ENCODE results near the gene MARCHF6.

The MARCHF6 gene

DNA sequence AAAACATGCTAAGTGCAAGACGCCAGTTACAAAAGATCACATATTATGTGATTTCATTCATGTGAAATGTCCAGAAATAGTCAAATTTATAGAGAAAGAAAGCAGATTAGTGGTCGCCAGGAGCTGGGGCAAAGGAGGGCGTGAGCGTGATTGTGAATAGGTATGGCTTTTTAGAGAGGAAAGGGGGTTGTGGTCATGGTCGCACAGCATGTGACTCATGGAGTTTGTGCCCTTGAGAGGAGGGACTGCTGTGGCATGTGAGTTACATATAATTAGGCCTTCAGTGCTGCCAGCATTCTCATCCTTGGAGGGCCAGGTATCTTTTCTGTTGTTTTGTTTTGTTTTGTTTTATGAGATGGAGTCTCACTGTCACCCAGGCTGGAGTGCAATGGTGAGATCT, 21.2 kb upstream of the MARCHF6 start:
- no peak for TF ChIP-seq POLR2A (IDR thresholded peaks at IDR 0.05; ENCODE audit: low read depth, low read length)
- TF ChIP-seq POLR2AphosphoS5 (IDR thresholded peaks at IDR 0.05; ENCODE audit: low read depth, low read length) = no peak
- TF ChIP-seq PAX5 (IDR thresholded peaks at IDR 0.05; ENCODE audit: insufficient read depth, low read length, severe bottlenecking) = no peak
- TF ChIP-seq SPI1 (IDR thresholded peaks at IDR 0.05; ENCODE audit: low read depth, low read length) = no peak
- TF ChIP-seq POU2F2 (IDR thresholded peaks at IDR 0.05; ENCODE audit: low read depth, low read length) = no peak
- no peak for TF ChIP-seq TAF1 (IDR thresholded peaks at IDR 0.05; ENCODE audit: low read depth, low read length)
- DNase-seq (ENCODE audit: insufficient read length, low spot score) (no peak), FAIRE-seq (no peak)

DNA sequence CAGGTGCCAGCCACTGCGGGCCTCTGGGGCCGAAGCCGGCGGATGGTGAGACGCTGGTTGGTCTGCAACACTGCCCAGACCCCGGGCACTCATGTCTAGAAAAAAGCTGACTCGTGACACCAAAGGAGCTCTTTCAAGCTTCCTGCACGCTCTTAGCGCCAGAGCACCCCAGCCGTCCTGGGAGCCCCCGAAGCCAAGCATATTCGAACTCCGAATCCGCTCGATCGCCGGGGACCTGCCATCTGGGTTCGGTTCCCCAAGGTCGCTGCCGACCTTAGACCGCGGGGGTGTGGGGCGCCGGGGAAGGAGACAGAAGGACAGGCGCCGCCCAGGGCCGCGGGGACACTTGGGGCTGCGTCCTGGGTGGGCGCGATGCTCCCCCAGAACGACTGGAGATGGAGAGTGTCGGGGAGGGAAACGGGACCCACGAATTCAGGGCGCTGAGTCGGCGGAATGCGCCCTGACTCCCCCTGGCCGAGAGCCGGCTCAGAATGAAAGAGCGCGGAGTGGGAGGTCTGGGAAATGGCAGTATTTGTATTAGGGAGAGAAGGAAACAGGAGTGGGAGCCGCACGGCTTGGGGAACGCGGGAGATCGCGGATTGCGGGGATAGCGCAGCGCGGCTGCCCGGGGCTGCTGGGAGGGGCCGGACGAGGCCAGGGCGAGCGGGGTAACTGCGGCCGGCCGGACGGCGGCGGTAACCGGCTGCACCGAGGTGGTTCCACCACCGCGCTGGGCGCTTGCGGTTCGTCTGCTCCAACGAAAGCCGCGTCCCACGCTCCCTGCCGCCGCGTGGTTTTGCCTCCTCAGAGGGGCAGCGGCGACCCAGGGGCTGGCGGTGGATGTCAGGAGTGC, 20.1 kb upstream of the MARCHF6 start:
- TF ChIP-seq SPI1 (IDR thresholded peaks at IDR 0.05; ENCODE audit: low read depth, low read length) = no peak
- TF ChIP-seq POLR2AphosphoS5 (IDR thresholded peaks at IDR 0.05; ENCODE audit: low read depth, low read length) = no peak
- TF ChIP-seq POU2F2 (IDR thresholded peaks at IDR 0.05; ENCODE audit: low read depth, low read length) = no peak
- TF ChIP-seq PAX5 (IDR thresholded peaks at IDR 0.05; ENCODE audit: insufficient read depth, low read length, severe bottlenecking) = no peak
- no peak for TF ChIP-seq POLR2A (IDR thresholded peaks at IDR 0.05; ENCODE audit: low read depth, low read length)
- no peak for TF ChIP-seq TAF1 (IDR thresholded peaks at IDR 0.05; ENCODE audit: low read depth, low read length)
- DNase-seq (ENCODE audit: insufficient read length, low spot score) (peak; percentile 52), FAIRE-seq (no peak)

DNA sequence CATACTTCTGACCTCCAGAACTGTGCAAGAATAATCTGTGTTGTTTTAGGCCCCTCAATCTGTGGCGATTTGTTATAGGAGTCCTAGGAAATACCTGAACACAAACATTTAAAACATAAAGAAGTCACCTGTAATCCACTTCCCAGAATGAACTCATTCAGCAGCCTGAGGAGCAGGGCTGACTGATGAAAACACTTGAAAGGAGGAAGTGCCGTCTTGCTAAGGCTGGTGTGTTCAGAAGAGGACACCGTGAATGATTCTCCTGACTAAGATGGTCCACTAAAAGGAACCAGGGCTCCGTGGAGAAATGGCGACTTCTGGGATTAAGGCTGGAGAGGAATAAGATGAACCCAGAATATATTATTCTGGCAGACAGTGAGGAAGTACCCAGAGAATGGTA, 18.7 kb upstream of the MARCHF6 start:
- no peak for TF ChIP-seq PAX5 (IDR thresholded peaks at IDR 0.05; ENCODE audit: insufficient read depth, low read length, severe bottlenecking)
- TF ChIP-seq TAF1 (IDR thresholded peaks at IDR 0.05; ENCODE audit: low read depth, low read length) = no peak
- no peak for TF ChIP-seq POLR2AphosphoS5 (IDR thresholded peaks at IDR 0.05; ENCODE audit: low read depth, low read length)
- TF ChIP-seq POLR2A (IDR thresholded peaks at IDR 0.05; ENCODE audit: low read depth, low read length) = no peak
- TF ChIP-seq POU2F2 (IDR thresholded peaks at IDR 0.05; ENCODE audit: low read depth, low read length) = no peak
- TF ChIP-seq SPI1 (IDR thresholded peaks at IDR 0.05; ENCODE audit: low read depth, low read length) = peak; percentile 69
- FAIRE-seq = no peak
- no peak for DNase-seq (ENCODE audit: insufficient read length, low spot score)

DNA sequence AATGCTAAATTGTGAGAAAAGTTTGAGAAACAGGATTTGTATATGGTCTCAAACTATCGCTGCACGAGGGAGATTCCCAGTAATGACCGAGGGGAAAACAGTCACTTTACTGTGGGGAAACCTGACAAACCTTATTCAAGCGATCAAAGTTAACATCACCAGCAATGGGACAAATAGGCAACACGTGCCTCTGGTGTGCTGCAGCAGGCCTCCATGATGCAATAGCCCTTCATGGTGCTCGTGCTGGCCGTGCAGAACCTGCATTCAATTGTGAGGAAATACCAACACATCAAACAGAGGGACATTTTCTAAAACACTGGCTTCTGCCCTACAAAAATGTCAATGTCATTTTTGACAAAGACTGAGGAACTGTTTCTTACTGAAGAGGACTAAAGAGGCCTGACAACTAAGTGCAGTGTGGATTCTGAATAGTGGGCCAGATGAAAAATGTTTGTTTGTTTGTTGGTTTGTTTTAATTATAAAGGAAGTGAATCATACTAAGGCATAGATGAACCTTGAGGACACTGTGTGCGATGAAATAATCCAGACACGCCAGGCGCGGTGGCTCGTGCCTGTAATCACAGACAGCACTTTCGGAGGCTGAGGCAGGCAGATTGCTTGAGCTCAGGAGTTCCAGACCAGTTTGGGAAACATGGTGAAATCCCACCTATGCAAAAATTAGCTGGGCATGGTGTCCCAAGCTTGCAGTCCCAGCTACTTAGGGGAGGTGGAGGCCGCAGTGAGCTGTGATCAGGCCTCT, 17.6 kb upstream of the MARCHF6 start:
- TF ChIP-seq POLR2A (IDR thresholded peaks at IDR 0.05; ENCODE audit: low read depth, low read length) (no peak), SPI1 (IDR thresholded peaks at IDR 0.05; ENCODE audit: low read depth, low read length) (no peak), POLR2AphosphoS5 (IDR thresholded peaks at IDR 0.05; ENCODE audit: low read depth, low read length) (no peak), TAF1 (IDR thresholded peaks at IDR 0.05; ENCODE audit: low read depth, low read length) (no peak), POU2F2 (IDR thresholded peaks at IDR 0.05; ENCODE audit: low read depth, low read length) (no peak), PAX5 (IDR thresholded peaks at IDR 0.05; ENCODE audit: insufficient read depth, low read length, severe bottlenecking) (no peak)
- FAIRE-seq (no peak), DNase-seq (ENCODE audit: insufficient read length, low spot score) (no peak)

DNA sequence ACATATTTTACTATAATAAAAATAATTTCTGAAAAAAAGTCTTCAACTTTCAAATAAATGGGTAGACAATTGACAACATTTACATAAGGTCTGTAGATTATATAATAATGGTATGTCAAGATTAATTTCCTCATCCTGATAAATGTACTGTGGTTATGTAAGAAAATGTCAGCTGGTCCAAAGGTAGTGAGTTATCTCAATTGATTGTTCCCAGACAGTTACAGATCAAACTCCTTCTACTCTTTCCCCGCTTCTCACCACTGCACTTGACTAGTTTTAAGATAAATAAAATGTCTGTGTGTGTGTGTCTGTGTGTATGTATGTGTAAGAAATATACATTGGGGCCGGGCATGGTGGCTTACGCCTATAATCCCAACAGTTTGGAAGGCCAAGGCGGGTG, 16.4 kb upstream of the MARCHF6 start:
- DNase-seq (ENCODE audit: insufficient read length, low spot score) (no peak), FAIRE-seq (no peak)
- TF ChIP-seq POLR2AphosphoS5 (IDR thresholded peaks at IDR 0.05; ENCODE audit: low read depth, low read length) = no peak
- no peak for TF ChIP-seq PAX5 (IDR thresholded peaks at IDR 0.05; ENCODE audit: insufficient read depth, low read length, severe bottlenecking)
- no peak for TF ChIP-seq POU2F2 (IDR thresholded peaks at IDR 0.05; ENCODE audit: low read depth, low read length)
- TF ChIP-seq POLR2A (IDR thresholded peaks at IDR 0.05; ENCODE audit: low read depth, low read length) = no peak
- TF ChIP-seq SPI1 (IDR thresholded peaks at IDR 0.05; ENCODE audit: low read depth, low read length) = no peak
- TF ChIP-seq TAF1 (IDR thresholded peaks at IDR 0.05; ENCODE audit: low read depth, low read length) = no peak

DNA sequence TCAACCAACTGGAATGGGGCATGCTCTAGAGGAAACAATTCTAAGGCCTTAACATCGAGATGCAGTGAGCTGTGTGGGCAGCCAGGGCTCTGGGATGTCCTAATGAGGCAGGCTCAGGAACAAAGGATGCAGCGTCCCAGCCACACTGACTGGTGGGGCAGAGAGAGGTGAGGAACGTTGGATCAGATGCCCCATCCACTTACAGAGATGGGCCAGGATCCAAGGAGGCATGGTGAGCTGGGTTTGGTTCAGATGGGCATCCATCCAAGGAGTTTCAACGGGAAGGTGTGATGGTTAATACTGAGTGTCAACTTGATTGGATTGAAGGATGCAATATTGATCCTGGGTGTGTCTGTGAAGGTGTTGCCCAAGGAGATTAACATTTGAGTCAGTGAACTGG, 15.5 kb upstream of the MARCHF6 start:
- DNase-seq (ENCODE audit: insufficient read length, low spot score) (no peak), FAIRE-seq (no peak)
- TF ChIP-seq SPI1 (IDR thresholded peaks at IDR 0.05; ENCODE audit: low read depth, low read length) (no peak), POU2F2 (IDR thresholded peaks at IDR 0.05; ENCODE audit: low read depth, low read length) (no peak), PAX5 (IDR thresholded peaks at IDR 0.05; ENCODE audit: insufficient read depth, low read length, severe bottlenecking) (no peak)

DNA sequence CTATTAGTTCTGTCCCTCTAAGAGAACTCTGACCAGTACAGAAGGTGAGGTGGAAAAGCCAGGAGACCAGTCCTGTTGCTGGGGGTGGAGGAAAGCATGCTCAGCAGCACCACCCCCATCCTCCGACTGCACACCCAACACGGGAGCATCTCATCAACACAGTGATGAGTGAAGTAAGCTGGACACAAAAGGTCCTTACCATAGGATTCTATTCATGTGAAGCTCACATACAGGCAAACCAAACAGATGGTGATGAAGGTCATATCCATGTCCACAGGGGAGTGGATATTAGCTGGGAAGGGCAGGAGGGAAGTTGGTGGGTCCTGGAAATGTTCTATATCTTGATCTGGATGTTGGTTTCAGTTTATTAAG, 14.8 kb upstream of the MARCHF6 start:
- no peak for FAIRE-seq
- TF ChIP-seq POLR2AphosphoS5 (IDR thresholded peaks at IDR 0.05; ENCODE audit: low read depth, low read length) (no peak), TAF1 (IDR thresholded peaks at IDR 0.05; ENCODE audit: low read depth, low read length) (no peak), SPI1 (IDR thresholded peaks at IDR 0.05; ENCODE audit: low read depth, low read length) (no peak), POU2F2 (IDR thresholded peaks at IDR 0.05; ENCODE audit: low read depth, low read length) (no peak), PAX5 (IDR thresholded peaks at IDR 0.05; ENCODE audit: insufficient read depth, low read length, severe bottlenecking) (no peak), POLR2A (IDR thresholded peaks at IDR 0.05; ENCODE audit: low read depth, low read length) (no peak)
- DNase-seq (ENCODE audit: insufficient read length, low spot score) = no peak

DNA sequence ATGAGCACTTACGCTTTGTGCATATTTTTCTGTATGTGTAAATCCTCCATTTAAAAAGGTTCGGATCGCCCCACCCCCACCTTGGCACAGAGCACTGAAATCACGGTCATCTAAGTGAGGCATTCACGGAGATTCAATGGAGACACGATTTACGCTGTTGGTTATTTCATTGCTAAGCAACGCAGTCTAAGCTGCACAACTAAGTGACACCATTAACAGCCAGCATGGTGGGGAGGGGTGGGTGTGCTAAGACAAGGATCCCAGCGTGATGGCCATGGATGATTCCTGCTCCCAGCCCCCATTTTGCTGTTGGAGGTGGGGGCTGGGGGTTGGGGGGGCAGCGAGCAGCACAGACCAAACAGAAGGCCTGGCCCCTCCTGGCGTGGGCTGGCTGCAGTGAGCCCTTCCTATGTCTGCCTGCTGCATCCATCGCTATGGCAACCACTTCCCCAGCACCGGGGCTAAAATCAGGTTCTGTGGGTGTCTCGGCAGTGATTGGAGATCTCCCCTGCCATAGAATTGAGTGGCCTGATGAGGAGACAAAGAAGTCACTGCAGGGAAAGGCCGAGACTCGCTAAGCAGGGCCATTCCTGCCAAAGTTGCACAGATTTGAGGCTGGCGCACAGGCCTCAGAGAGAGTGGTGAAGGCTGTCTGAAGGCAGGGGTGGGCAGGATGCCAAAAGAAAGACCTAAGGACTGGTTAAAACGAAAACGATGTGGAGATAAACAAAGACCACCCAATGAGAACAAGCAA, 14.3 kb upstream of the MARCHF6 start:
- no peak for DNase-seq (ENCODE audit: insufficient read length, low spot score)
- no peak for FAIRE-seq
- TF ChIP-seq POU2F2 (IDR thresholded peaks at IDR 0.05; ENCODE audit: low read depth, low read length) = no peak
- no peak for TF ChIP-seq PAX5 (IDR thresholded peaks at IDR 0.05; ENCODE audit: insufficient read depth, low read length, severe bottlenecking)
- TF ChIP-seq TAF1 (IDR thresholded peaks at IDR 0.05; ENCODE audit: low read depth, low read length) = no peak
- no peak for TF ChIP-seq SPI1 (IDR thresholded peaks at IDR 0.05; ENCODE audit: low read depth, low read length)
- TF ChIP-seq POLR2A (IDR thresholded peaks at IDR 0.05; ENCODE audit: low read depth, low read length) = no peak
- TF ChIP-seq POLR2AphosphoS5 (IDR thresholded peaks at IDR 0.05; ENCODE audit: low read depth, low read length) = no peak

DNA sequence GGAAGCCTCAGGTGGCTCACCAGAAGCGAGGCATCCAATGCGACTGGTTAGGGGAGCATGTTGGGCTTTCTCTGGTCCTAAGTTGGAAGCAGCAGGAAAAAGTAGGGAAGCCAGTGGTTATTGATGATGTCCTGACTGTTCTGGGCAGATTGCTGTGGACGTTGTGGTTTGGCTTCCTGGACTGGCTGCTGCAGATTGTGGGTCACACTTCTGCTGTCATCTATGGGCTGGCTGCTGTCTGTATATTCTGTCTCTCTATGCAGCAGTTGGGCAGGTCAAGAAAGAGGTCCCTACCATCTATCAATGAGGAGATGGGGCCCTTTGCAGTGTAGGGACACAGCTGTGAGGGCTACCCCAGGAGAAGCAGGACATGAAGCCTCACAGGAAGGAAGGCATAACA, 13.5 kb upstream of the MARCHF6 start:
- DNase-seq (ENCODE audit: insufficient read length, low spot score) = no peak
- TF ChIP-seq POLR2A (IDR thresholded peaks at IDR 0.05; ENCODE audit: low read depth, low read length) (no peak), POLR2AphosphoS5 (IDR thresholded peaks at IDR 0.05; ENCODE audit: low read depth, low read length) (no peak), PAX5 (IDR thresholded peaks at IDR 0.05; ENCODE audit: insufficient read depth, low read length, severe bottlenecking) (no peak), POU2F2 (IDR thresholded peaks at IDR 0.05; ENCODE audit: low read depth, low read length) (no peak), SPI1 (IDR thresholded peaks at IDR 0.05; ENCODE audit: low read depth, low read length) (no peak), TAF1 (IDR thresholded peaks at IDR 0.05; ENCODE audit: low read depth, low read length) (no peak)
- no peak for FAIRE-seq

Measured in GM12891 (cell line).